ENCODE data around the gene TLE2.
"Not testable (repeated sequence)": the region's sequence is repeated elsewhere in the genome, so short reads cannot be mapped to it uniquely, and the experiment has no call there.

The TLE2 gene

DNA sequence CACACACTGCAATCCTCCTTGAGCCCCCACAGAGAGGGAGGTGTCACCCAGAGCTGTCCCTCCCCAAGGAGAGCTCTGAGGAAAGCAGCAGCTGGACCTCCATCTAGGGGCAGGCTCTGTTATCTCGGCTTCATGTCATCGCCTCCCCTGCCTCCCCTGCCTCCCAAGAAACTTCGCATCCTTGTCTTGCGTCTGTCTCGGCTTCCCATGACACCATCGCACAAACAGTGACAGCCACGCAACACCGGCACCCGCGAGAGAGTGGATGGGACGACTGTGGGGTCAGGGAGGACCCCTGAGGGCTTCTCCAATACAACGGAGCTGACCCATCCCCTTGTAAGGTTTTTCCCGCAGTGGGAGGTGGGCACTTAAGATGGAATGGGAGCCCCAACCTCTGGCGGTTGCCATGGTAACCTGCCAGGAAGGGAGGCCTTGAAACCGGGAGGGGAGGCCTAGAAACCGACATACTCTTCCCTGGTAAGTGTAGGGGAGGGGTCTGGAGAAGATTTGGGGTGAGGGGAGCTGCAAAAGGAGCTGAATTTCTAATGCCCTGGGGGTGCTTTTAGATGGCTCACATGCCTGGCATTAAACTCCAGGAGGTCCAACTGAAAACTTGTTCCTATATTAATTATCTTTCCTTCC is 16.3 kb downstream of the TLE2 start:
- no peak for DNase-seq

DNA sequence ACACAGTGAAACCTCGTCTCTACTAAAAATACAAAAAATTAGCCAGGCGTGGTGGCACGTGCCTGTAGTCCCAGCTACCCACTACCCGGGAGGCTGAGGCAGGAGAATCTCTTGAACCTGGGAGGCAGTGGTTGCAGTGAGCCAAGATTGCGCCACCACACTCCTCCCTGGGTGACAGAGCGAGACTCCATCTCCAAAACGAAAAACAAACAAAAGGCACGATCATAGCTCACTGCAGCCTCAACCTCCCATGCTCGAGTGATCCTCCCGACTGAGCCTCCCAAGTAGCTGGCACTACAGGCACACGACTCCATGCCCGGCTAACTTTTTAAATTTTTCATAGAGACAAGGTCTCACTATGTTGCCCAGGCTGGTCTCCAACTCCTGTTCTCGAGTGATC is 17.0 kb downstream of the TLE2 start:
- DNase-seq = not testable (repeated sequence)

DNA sequence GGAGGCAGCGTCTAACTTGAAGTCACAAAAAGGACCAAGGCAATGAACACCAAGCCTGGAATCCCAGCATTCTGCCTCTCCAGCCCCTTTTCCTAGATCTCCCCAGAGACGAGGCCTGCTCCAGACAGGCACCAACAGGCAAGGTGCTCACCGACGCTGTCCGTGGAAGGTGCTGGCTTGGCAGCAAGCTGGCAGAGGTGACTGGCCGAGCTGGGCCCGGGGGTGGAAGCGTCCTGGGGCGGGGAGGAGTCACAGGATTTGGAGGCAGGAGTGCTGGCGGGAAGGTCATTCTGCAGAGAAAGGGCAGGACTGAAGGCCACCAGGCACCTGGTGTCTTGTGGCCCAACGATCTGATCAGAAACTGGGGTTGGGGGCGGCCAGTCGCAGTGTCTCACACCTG is 18.2 kb downstream of the TLE2 start:
- DNase-seq = no peak

DNA sequence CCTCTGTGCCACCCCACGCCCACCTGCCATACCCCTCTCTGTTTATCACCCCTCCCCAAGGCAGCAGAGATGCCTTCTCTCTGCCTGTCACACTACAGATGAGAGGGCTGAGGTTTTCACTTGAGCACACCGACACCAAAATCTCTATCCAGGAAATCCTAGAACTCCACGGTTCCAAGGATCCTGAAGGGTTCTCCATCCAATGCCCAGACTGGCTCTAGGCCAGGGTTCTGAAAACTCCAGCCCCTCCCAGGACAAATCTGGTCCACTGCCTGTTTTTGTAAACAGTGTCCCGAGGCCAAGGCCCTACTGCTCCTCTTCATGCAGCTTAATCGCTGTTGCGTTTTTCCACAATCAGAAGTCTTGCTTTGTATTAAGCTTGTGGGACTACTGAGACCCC is 20.1 kb downstream of the TLE2 start:
- no peak for DNase-seq

DNA sequence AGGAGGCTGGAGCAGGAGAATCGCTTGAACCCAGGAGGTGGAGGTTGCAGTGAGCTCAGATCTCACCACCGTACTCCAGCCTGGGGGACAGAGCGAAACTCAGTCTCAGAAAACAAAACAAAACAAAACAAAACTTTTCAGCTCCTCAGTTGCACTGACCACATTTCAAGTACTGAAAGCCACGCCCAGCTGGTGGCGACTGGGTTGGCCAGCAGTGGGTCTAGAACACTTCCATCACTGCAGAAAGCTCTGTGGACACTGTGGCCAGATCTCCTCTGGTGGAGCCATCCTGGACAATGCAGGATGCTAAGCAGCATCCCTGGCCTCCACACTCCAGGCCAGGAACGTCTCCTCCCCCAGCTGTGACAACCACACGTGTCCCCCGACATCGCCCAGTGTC is 21.1 kb downstream of the TLE2 start:
- DNase-seq = no peak

DNA sequence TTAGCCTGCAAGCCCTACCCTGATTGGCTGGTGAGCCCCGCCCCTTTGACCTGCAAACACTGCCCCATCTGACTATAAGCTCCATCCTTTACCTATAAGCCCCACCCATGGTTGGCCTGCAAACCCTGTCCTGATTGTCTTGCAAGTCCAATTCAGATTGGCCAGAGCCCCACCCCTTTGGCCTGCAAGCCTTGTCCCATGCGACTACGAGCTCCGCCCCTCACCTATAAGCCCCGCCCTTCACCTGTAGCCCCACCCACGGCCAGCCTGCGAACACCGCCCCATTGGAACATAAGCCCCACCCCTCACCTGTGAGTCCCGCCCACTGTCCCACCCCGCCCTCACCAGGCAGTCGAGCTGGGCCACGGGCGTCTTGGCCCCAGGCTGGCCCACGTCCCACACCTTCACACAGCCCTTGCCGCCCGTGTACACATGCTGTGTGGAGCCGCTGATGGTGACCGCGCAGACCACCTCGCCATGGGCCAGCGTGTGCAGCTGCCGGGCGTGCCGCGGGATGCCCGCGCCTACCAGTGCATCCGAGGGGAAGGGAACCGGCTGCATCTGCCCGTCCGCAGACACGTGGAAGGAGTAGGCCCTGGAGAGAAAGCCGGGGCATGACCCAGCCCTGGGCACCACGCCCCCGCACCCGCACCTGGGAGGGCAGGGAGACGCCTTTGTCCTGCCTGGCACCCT is 22.9 kb downstream of the TLE2 start:
- no peak for DNase-seq

DNA sequence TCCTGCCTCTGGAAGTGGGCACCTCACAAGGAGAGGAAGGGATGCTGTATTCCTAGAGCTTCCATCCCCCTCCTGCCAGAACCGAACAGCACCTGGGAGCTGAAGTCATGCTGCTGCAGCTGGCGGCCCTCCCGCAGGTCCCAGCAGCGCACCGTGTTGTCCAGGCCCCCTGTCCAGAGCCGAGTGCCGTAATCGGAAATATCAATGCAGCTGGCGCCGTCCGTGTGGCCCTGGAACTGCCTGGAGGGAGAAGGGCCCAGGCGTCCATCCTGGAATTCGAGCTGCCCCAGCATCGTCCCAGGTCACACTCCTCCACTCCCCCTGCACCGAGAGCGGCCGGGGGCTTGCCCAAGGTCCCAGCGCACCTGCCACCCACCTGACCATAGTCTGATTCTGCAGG is 23.7 kb downstream of the TLE2 start:
- DNase-seq = no peak

DNA sequence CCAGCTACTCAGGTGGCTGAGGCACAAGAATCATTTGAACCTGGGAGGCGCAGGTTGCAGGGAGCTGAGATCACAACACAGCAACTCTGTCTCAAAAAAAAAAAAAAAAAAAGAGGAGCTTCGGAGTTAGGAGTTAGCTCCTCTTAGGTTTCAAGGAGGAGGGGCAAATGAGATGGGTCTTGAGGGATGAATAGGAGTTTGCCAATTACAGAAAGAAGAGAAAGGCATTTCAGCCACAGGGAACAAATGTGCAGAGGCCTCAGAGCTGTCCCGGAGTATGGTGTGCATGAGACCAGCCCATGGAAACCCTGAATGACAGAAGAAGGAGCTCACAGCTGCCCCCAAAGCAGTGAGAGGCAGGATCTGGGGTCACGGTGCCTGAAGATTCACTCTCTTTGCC is 24.6 kb downstream of the TLE2 start:
- no peak for DNase-seq

DNA sequence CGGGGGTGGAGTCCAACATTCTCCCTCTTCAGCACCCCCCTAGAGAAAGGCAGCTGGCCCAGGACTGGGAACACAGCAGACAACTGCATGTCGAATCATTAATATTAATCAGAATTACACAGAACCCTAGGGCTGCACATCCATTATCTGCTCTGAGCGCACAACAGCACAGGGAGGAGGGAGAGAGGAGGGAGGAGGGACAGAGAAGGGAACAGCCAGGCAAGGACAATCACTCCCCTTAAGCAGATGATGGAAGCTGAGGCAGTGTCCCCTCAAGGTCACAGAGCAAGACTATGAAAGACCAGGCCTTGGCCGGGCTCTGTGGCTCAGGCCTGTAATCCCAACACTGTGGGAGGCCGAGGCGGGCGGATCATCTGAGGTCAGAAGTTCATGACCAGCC is 26.0 kb downstream of the TLE2 start:
- DNase-seq = no peak

DNA sequence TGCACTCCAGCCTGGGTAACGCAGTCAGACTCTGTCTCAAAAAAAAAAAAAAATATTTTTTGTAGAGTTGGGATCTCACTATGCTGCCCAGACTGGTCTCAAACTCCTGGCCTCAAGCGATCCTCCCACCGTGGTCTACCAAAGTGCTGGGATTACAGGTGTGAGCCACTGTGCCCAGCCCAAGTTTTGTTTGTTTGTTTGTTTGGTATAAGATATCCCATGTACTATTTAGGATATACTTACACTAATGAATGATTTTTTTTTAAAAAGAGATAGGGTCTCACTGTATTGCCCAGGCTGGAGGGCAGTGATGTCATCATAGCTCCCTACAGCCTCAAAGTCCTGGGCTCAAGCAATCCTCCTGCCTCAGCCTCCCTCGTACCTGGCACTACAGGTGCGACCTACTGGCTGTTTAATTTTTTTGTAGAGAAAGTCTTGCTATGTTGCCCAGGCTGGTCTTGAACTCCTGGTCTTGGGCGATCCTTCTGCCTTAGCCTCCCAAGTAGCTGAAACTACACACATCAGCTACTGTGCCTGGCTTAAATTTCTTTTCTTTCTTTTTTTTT is 27.8 kb downstream of the TLE2 start:
- DNase-seq = no peak

DNA sequence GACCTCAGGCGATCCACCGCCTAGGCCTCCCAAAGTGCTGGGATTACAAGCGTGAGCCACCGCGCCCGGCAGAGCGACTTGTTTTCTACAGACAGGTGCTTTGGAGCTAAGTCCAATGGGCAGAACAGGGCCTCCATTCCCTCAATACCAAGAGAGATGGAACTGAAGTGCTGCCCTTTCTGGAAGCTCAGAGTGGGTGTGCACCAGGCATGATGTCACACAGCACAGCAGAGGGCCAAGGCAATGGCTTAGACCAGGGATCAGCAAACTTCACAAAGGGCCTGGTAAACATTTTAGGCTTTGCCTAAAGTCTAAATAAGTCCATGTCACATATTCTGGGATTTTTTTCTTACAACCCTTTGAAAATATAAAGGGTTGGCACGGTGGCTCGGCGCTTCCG is 30.4 kb downstream of the TLE2 start:
- no peak for DNase-seq

DNA sequence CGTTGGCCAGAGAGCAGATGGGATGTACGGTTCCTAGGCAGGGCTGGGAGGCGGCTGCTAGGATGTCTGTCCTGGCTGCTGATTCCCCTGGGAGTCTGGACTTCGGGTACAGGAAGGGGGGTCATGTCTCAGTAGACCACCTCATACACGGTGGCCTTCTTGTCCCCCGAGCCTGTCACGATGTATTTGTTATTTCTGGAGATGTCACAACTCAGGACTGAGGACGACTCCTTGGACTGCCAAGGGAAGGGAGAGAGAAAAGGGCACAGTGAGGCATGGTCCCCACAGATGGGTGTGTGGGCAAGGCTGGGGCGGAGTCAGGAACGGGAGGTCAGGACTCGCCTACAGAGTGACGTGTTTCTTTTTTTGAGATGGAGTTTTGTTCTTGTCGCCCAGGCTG is 31.4 kb downstream of the TLE2 start:
- DNase-seq = no peak

DNA sequence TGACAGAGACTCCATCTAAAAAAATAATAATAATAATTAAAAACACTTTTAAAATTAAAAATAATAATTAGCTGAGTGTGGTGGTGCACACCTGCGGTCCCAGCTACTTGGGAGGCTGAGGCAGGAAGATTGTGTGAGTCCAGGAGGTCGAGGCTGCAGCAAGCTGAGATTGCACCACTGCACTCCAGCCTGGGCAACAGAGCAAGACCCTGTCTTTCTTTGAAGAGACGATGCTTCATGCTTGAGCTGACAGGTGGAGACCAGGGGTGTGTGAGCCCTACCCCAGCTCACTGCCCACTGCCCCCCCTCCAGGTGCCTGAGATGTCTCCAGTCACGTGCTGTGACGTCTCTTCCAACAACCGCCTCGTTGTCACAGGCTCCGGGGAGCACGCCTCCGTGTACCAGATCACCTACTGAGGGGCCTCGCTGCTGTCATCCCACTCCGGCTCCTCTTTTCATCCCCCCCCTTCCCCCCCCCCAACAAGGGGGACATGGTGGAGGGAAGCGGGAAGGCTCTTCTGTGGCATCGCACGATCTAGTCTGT is 34.4 kb downstream of the TLE2 start:
- no peak for DNase-seq

DNA sequence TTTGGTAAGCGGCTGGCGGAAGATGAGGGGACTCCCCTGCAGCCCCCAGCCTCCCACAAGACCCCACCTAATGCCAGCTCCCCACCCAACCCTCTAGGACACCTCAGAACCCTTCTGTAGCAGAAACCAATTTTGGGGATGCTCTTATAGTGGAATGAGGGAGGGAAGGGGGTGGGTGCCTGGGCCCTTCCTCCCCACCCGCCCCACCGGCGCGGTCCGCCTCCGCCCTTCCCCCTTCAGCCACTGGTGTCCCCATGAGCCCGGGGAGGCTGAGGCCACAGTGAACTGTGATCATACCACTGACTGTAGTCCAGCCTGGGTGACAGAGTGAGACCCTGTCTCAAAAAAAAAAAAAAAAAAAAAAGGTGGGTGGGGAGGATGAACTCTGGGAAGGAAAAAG is 35.5 kb downstream of the TLE2 start:
- no peak for DNase-seq

DNA sequence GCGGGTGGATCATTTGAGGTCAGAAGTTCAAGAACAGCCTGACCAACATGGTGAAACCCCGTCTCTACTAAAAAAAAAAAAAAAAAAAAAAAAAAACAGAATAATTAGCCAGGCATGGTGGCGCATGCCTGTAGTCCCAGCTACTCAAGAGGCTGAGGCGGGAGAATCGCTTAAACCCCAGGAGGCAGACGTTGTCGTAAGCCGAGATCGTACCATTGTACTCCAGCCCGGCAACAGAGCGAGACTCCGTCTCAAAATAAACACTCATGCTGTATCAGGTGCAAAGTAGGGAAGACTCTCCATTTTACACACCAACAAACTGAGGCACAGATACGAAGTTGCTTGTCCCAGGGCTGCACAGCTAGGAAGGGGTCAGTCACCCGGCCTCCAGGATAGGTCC is 36.1 kb downstream of the TLE2 start:
- no peak for DNase-seq

DNA sequence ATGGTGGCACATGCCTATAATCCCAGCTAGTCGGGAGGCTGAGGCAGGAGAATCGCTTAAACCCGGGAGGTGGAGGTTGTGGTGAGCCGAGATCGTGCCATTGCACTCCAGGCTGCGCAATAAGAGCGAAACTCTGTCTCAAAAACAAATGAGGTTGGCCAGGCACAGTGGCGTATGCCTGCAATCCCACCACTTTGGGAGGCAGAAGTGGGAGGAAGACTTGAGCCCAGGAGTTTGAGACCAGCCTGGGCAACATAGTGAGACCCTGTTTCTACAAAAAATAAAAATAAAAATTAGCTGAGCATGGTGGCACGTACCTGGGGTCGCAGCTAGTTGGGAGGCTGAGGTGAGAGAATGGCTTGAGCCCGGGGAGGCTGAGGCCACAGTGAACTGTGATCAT is 36.7 kb downstream of the TLE2 start:
- DNase-seq = not testable (repeated sequence)

DNA sequence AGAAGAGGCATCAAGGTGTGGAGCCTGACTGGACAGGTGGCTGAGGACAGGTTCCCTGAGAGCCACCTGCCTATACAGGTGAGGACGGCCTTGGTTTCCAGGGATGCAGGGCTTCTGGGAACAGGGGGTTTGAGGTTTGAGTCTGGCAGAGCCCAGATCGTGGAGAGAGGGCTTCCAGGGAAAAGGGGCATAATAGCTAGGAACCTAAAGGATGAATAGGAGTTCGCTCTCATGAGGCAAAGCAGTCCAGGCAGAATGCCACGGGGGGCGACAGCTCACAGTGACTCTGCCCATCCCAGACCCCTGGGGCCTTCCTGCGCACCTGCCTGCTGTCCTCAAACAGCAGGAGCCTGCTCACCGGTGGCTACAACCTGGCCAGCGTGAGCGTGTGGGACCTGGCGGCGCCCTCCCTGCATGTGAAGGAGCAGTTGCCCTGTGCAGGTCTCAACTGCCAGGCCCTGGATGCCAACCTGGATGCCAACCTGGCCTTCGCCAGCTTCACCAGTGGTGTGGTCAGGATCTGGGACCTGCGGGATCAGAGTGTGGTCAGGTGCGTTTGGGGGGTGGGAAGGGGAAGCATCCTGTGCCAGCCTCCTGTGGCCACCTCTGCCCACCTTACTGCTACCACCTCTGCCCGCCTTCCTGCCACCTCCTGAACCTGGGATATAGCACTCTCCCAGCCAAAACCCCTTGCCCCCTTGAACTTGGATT is 39.7 kb downstream of the TLE2 start:
- no peak for DNase-seq

DNA sequence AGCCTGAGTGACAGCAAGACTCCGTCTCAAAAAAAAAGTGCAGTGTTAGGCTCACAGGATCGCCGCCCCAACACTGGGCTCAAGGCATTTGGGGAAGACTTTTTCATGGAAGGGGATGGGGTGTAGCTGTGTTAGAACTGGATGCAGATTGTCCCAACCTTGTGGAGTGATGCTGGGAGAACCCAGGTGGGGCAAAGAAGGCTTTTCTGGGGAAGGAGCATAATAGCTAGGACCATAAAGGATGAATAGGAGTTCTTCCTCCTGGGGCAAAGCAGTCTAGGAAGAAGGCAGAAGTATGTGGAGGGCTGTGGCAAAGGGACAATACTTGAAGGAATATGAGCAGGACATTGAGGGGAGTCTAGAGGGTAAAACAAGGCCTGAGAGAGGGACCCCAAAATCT is 40.5 kb downstream of the TLE2 start:
- DNase-seq = no peak

DNA sequence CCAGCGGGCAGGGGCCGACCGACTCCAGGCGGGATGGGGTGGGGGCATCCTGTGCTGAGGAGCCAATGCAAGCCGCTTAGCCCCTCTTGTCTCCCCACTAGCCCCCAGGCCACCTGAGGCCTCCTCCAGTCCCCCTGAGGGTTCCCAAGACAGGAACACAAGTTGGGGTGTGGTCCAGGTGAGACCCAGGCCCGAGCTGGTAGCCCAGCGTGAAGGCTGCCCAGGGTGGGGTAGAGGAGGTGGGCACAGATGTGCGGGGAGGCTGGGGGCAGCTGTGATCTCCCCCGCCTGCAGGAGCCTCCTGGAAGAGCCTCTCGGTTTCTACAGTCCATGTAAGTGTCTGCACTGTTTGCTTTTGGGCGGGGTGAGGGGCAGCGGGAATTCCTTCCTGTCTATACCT is 41.3 kb downstream of the TLE2 start:
- DNase-seq = no peak

DNA sequence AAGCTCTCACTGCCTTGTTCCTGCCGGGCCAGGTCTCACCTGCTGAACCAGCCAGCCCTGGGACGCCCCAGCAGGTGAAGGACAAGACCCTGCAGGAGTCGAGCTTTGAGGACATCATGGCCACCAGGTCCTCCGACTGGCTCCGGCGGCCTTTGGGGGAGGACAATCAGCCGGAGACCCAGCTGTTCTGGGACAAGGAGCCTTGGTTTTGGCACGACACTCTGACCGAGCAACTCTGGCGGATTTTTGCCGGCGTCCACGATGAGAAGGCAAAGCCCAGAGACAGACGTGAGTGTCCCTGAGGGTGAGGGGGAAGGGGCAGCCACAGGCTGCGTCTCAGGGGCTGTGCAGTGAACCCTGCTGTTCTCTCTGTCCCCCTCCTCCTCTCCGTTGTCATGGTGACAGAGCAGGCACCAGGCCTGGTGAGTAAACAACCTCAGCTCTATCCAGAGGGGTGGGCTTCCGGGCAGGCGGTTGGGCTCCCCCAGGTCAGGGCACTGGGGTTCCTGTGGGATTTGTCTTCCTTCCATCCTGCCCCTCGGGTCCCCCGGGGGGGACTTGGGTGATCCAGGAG is 42.0 kb downstream of the TLE2 start:
- DNase-seq = no peak

DNA sequence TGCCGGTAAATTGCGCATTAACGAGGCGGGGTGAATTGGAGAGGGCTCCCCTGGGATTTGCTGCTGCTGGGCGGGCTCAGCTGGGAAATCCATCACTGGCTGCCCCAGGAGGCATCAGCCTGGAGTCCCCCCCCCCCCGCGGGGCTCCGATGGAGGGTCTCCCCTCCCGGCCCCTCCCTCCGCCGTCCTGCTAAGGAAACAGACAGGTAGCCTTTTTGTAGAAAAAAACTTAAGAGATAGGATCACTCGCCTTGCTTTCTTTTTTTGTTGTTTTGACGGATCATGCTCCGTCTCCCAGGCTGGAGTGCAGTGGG is 44.9 kb downstream of the TLE2 start:
- no peak for DNase-seq

DNA sequence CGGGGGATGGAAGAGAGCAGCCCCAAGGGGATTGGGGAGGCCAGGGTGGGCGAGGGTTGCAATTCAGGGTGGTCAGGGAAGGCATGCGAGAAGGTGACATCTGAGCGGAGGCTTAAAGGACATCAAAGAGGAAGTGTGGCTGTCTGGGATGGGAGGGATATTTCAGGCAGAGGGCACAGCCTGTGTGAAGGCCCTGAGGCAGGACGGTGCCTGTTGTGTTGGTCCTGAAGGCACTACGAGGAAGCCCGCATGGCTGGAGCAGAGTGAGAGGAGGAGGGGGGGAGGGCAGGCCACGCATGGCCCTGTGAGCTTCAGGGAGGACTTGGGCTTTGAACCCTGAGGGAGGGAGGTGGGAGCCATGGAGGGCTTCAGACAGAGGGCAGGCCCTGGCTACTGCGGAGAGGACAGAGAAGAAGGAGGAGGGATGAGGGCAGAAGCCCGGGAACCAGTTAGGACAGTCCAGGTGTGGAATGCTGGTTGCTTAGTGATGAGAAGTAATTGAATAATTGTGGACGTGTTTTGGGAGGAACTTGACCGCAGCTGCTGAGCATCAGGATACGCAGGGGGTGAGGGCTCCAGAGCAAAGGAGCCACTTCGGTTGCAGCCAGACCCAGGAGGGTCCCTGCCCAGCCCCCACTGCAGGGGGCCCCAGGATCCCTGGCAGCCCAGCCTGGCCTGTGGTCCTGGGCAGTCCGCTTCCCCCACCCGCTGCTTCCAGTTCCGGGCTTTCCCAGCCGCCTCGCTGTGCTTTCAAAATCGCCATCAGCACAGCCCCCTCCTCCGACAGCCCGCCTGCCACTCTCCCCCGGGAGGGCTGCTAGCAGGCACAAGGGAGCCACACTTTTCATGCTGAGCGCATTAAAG is 45.5 kb downstream of the TLE2 start:
- DNase-seq = peak; percentile 80
